GM12874 (cell line): ENCODE results near the gene CCBE1.

Experiments used
- TF ChIP-seq, protein P1 (sequence below): IDR thresholded peaks from 2 replicates; pipeline ENCODE4 v1.5.1; 2011; ENCODE audit warnings: low read depth, mild to moderate bottlenecking, control low read depth, low read length, moderate library complexity; ENCODE audit not compliant: insufficient read depth

The CCBE1 gene

DNA sequence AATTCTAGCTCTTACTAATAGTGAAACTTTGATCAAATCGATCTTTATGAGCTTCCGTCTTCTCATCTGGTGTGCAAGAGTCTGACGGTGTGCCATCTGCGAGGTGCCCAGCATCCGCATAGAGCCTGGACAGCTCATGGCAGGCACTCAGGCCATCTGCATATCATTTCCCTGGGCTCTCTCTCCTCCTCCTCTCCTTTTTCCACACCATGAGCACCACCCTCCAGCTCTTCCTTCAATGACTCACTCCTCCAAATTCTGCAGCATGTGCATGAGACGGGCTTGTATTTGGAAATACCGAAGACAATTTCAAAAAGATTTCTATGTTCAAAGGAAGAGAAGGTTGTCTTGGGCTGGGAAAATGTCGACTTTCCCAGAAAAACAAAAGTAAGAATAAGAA is 161.1 kb downstream of the CCBE1 start:
- TF ChIP-seq, protein P1, sequence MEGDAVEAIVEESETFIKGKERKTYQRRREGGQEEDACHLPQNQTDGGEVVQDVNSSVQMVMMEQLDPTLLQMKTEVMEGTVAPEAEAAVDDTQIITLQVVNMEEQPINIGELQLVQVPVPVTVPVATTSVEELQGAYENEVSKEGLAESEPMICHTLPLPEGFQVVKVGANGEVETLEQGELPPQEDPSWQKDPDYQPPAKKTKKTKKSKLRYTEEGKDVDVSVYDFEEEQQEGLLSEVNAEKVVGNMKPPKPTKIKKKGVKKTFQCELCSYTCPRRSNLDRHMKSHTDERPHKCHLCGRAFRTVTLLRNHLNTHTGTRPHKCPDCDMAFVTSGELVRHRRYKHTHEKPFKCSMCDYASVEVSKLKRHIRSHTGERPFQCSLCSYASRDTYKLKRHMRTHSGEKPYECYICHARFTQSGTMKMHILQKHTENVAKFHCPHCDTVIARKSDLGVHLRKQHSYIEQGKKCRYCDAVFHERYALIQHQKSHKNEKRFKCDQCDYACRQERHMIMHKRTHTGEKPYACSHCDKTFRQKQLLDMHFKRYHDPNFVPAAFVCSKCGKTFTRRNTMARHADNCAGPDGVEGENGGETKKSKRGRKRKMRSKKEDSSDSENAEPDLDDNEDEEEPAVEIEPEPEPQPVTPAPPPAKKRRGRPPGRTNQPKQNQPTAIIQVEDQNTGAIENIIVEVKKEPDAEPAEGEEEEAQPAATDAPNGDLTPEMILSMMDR = no peak

DNA sequence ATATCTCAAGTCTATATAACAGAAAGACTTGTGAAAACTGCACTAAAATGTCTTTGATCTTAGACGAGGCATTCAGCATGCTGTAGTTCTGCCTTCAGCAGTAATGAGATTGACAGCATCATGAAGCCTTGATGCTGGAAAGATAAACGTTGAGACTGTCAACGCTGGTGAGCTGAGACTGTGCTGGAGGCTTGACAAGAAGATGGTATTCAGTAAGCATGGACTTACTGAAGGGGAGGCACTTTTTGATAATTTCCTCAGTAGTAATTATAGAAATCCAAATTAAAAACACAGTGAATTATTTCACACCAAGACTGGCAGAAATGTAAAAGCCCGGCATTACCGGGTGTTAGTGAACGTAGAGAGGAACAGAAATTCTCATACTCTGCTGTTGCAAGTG is 162.2 kb downstream of the CCBE1 start:
- TF ChIP-seq, protein P1 = no peak

DNA sequence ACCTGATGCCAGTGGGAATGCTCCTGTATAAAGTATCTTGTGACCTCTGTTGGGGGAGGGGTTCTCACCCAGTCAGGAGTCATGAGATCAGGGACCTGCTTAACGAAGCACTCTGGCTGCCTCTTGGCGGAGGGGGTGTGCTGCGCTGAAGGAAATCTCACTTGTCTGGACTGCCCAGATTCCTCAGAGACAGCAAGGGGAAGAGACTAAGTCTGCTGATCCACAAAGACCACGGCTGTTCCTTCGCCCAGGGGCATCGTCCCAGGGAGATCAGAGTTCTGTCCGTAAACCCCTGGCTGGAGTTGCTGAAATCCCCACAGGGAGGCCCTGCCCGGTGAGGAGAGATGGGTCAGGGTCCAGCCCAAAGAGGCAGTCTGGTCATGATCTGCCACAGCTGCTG is 168.4 kb downstream of the CCBE1 start:
- TF ChIP-seq, protein P1 = no peak

DNA sequence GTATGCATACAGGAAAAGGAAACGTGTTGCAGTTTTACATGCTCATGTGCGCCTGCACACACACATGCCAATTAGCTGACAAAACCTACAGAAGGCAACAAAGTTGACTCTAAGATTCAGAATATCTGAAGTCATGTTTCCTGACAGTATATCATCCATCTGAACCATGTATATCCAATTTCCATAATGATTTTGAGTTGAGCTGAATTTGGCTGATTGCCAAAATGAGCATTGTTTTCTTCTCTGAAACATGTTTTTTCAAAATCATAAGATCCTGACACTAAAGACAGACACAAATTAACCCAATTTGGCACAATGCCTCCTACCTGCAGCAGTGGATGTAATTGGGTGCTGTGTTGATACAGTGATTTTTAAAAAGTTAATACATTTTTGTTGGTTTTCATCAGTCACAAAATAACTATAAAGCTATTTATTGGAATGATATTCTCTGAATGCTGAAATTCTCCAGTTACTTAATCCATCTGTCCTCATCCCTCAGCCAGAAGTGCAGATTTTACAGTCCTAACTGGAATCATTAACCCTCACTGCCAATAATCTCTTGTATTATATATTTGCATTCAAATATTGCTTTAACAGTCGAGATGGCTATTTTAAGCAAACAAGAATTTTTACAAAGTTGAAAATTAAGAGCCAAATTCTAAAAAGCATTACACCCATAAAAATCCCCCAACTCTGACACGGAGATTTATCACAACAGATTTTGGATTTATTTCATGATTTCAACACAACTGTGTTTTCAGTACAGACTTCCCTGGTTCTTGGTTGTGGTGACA is 176.5 kb downstream of the CCBE1 start:
- TF ChIP-seq, protein P1 = no peak

DNA sequence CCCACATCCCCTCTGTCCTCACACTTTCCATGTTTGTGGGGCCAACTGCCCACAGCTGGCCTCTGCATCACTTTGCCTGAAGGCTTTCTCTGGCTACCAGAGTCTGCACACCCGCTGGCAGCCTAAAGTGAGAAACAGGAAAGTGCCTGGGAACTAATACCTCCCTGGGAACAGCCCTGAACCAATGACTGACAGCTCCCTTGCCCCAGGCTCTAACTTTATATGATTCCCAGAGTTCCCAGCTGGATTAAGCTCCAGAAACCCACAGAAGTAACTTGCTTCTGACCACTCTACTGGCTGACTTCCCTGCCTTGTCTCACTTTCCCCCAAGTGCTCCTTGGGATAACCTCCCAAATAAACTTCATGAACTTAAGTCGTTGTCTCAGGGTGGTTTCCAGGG is 178.5 kb downstream of the CCBE1 start:
- TF ChIP-seq, protein P1 = no peak

DNA sequence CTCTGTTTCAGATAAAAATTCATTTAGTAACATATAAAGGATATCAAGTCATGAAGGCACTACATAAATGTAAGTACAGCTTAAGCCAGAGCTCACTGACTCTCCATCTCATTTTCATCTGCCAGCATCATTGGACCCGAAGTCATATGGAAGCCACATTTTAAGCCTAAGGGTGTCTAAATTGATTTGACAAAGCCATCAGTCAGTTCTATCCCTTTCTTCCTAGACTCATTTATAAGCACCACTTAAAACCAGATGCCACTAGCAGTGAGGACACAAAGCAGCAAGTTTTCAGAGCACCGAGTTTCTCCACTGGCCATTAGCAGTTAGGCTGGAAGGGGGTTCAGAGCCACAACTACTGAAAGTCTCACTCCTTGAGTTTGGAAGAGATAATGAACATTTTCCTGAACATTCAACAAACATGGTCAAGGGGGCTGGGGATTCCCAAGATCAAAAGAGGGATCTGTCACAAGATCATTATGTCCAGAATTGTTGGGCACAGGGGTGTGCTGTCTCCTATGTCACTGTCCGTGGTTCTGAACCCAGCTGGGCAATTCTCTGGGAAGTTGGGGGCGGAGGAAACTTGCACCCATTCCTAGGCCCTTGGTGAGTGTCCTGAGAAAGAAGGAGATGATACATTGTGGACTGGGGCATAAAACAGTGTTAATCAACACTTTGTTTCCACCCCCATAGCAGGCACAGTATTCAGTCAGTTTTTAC is 179.6 kb downstream of the CCBE1 start:
- TF ChIP-seq, protein P1 = no peak

DNA sequence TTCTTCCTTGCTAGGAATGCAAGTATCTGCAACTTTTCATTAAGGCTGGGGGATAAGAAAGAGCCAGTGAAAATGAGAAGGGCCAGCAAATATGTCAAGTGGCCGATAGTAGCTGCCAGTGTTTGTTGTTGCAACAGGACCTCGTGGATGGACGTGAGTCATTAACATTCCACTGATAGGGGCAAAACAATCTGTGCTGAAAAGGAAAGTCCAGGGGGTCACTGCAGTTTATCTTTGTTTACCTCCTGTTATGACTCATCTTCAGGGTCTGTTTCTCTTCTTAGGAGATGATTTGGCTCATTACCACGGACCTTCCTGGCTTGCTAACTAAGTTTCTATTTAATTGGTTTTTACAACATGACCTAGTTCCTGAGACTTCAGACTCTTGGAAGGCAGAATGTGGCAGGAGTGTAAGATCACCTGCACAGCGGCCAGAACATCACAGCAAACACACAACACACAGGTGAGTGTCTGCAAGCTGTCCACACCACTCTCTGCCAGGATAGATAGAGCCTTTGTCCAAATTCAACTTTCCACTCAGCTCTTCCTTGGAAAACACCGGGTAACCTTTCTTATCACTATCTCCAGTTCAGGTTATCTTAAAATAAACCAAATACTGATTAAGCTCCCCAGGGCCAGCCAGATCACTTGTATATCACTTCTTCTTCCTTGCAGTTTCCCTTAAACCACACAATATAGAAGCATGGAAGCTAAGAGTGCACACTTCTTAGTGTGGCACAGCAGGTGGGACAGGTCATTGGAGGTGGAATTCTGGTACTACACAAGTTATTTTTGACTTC is 180.7 kb downstream of the CCBE1 start:
- TF ChIP-seq, protein P1 = no peak
